GOT3 (cell line): ENCODE measurements around the gene SLC7A5.
"Not testable (repeated sequence)": the region's sequence is repeated elsewhere in the genome, so short reads cannot be mapped to it uniquely, and the experiment has no call there.

Experiments used
- DNase-seq: peaks from one replicate; lab custom pipeline; 2025; ENCODE audit warnings: mixed read lengths; lab: John Stamatoyannopoulos, UW

Gene SLC7A5

GRCh38 chr16:87869061-87869878 is at the start of gene SLC7A5:
Gene SLC7A5 (minus strand): TSS chr16:87869507. CDS start chr16:87869422, 85 bp downstream.
- DNase-seq, result peak; percentile 65

GRCh38 chr16:87918338-87918737 is 49.0 kb upstream of the SLC7A5 start:
- DNase-seq, result no peak

GRCh38 chr16:87917503-87917902 is 48.2 kb upstream of the SLC7A5 start:
- DNase-seq, result no peak

GRCh38 chr16:87914812-87915211 is 45.5 kb upstream of the SLC7A5 start:
- DNase-seq, result no peak

- DNase-seq, result not testable (repeated sequence)
Observed at GRCh38 chr16:87914021-87914725, 44.9 kb upstream of the SLC7A5 start.

- not testable (repeated sequence) for DNase-seq
Observed at GRCh38 chr16:87912691-87913090, 43.4 kb upstream of the SLC7A5 start.

GRCh38 chr16:87911106-87911763 is 41.9 kb upstream of the SLC7A5 start:
- DNase-seq, result peak; percentile 66

GRCh38 chr16:87909203-87909935 is 40.1 kb upstream of the SLC7A5 start:
- DNase-seq, result peak; percentile 27

GRCh38 chr16:87908101-87908500 is 38.8 kb upstream of the SLC7A5 start:
- DNase-seq, result not testable (repeated sequence)

GRCh38 chr16:87905521-87905920 is 36.2 kb upstream of the SLC7A5 start:
- not testable (repeated sequence) for DNase-seq

GRCh38 chr16:87904963-87905362 is 35.7 kb upstream of the SLC7A5 start:
- not testable (repeated sequence) for DNase-seq

- not testable (repeated sequence) for DNase-seq
Observed at GRCh38 chr16:87900489-87900888, 31.2 kb upstream of the SLC7A5 start.

GRCh38 chr16:87897521-87898505 is 28.5 kb upstream of the SLC7A5 start:
- DNase-seq, result no peak

GRCh38 chr16:87896924-87897520 is 27.7 kb upstream of the SLC7A5 start:
- DNase-seq, result not testable (repeated sequence)

- not testable (repeated sequence) for DNase-seq
Observed at GRCh38 chr16:87896176-87896890, 27.0 kb upstream of the SLC7A5 start.

GRCh38 chr16:87895641-87896141 is 26.4 kb upstream of the SLC7A5 start:
- DNase-seq, result peak; percentile 14

- DNase-seq, result not testable (repeated sequence)
Observed at GRCh38 chr16:87894005-87894404, 24.7 kb upstream of the SLC7A5 start.

GRCh38 chr16:87891764-87892163 is 22.5 kb upstream of the SLC7A5 start:
- DNase-seq, result no peak

- not testable (repeated sequence) for DNase-seq
Observed at GRCh38 chr16:87889762-87890161, 20.5 kb upstream of the SLC7A5 start.
